Measurements from ENCODE around the gene ATP23. TPM values are rescaled to one million over a fixed set of nuclear protein-coding genes. Genes with fewer than 3 reads are reported as not detected.

ATP23 gene
- total RNA-seq, 1 donor from 2014 or later, result 6.2 TPM

GRCh38 chr12:57936513-57936883 is 4.9 kb upstream of the ATP23 start:
- intact Hi-C loops (cut with DNase I), result no loop called here
- ATAC-seq, result no peak
- H3K27ac ChIP-seq, result peak overlapping the region; percentile 89

GRCh38 chr12:57939291-57939690 is 2.1 kb upstream of the ATP23 start:
- Histone ChIP-seq H3K9me3 (no peaks in the 10 kb centered on the region), H3K4me3 (no peak overlapping the region), H3K4me1 (peaks cover 16% of the 10 kb centered on the region), H3K27ac (no peak overlapping the region), H3K36me3 (no peaks in the 10 kb centered on the region), H3K27me3 (no peaks in the 10 kb centered on the region)
- no peak for DNase-seq
- no peak for TF ChIP-seq CTCF (IDR thresholded peaks at IDR 0.05)
- ATAC-seq, result no peak
- intact Hi-C loops (cut with DNase I), result no loop called here

More at GRCh38 chr12:57936513-57936883, 4.9 kb upstream of the ATP23 start:
- H3K4me1 ChIP-seq, result peaks cover 16% of the 10 kb centered on the region
- no peak for TF ChIP-seq CTCF (IDR thresholded peaks at IDR 0.05)
- no peaks in the 10 kb centered on the region for H3K27me3 ChIP-seq
- peak overlapping the region; percentile 60 for H3K4me3 ChIP-seq
- no peaks in the 10 kb centered on the region for H3K9me3 ChIP-seq
- H3K36me3 ChIP-seq, result no peaks in the 10 kb centered on the region
- DNase-seq, result no peak

GRCh38 chr12:57940052-57940914 is 1.1 kb upstream of the ATP23 start:
- Histone ChIP-seq H3K4me1 (peaks cover 12% of the 10 kb centered on the region), H3K9me3 (no peaks in the 10 kb centered on the region), H3K27me3 (no peaks in the 10 kb centered on the region), H3K36me3 (no peaks in the 10 kb centered on the region), H3K4me3 (peak overlapping the region; percentile 78), H3K27ac (peak overlapping the region; percentile 90)
- ATAC-seq (no peak), DNase-seq (no peak)
- intact Hi-C loops (cut with DNase I), result no loop called here
- TF ChIP-seq CTCF (IDR thresholded peaks at IDR 0.05), result no peak

- H3K4me1 ChIP-seq, result peaks cover 9% of the 10 kb centered on the region
- H3K36me3 ChIP-seq, result no peaks in the 10 kb centered on the region
- ATAC-seq (no peak), DNase-seq (no peak)
- H3K27me3 ChIP-seq, result no peaks in the 10 kb centered on the region
- H3K4me3 ChIP-seq, result peak overlapping the region; percentile 78
- H3K9me3 ChIP-seq, result no peaks in the 10 kb centered on the region
- peak overlapping the region; percentile 90 for H3K27ac ChIP-seq
- no peak for TF ChIP-seq CTCF (IDR thresholded peaks at IDR 0.05)
- intact Hi-C loops (cut with DNase I), result no loop called here
These were observed 527 bp upstream of the ATP23 start for GRCh38 chr12:57940915-57941164.

GRCh38 chr12:57943438-57944080 is 2.2 kb downstream of the ATP23 start:
- Histone ChIP-seq H3K9me3 (no peaks in the 10 kb centered on the region), H3K36me3 (no peaks in the 10 kb centered on the region), H3K4me3 (no peak overlapping the region), H3K4me1 (peaks cover 5% of the 10 kb centered on the region), H3K27me3 (no peaks in the 10 kb centered on the region), H3K27ac (no peak overlapping the region)
- ATAC-seq (no peak), DNase-seq (no peak)
- intact Hi-C loops (cut with DNase I), result no loop called here
- no peak for TF ChIP-seq CTCF (IDR thresholded peaks at IDR 0.05)

Measured in upper lobe of right lung (tissue), 1 donor.